Hindlimb muscle (tissue), 1 donor: Measurements from ENCODE around the gene MCC. TPM values are rescaled to one million over a fixed set of nuclear protein-coding genes. Genes with fewer than 3 reads are reported as not detected.

Source experiments
- DNase-seq: peaks from one replicate; pipeline ENCODE4 v3.0.0-alpha.2; 2013
- polyA plus RNA-seq: library from polyadenylated mRNA; unstranded; fragments of 120-200 nt; gene quantifications from one replicate; pipeline ENCODE4 v1.2.1, GENCODE V29; 2013; ENCODE audit not compliant: insufficient read length

MCC gene
- polyA plus RNA-seq, 1 donor = 17.8 TPM

DNA sequence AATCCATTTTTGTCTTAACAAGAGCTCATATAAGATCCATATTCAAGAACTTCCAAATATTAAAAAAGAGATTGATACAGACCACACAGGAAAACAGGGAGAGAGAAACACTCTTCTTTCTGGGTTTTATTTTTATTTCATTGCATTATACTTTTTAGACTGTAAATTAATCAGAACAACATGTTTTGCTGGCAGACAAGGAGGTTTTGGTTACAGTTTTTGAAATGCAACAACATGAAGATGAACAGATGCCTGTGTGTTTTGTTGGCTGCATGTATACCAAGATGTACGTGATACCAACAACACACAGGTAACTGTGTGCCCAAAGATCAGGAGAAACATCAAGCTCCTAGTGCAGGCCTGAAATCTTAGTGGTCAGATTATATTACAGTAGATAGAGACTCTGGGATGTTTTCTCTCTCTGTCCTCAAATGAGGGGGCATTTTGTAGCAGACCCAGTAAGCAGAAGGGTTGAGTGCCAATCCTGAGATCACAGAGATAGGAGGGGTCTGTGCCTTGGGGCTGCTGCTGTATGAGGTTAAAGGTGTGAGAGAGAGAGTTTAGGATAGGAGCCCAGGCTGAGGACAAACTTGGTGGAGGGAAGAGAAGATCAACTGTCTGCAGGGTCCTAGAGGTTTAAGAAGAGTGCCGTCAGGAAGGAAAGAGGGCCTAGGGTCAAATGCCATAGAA lies 359.5 kb downstream of the MCC start:
- DNase-seq = no peak

DNA sequence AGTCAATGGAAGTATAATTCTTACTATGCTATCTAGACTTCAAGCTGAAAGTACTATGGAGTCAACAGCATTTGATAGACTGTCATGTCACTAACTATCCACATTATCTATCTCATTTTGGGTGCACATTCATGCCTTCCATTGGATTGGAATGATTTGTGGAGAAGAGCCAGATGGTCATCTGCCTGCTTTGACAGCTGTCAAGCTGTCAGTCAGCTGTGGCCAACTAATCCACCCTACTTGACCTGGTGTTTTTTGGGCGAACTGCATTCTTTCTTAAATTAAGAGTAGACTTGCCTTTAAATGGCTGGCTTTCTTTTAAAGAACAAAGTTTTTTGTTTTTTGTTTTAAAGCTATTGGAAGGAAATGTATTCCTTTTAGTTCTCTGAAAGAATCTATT lies 360.2 kb downstream of the MCC start:
- DNase-seq = no peak

DNA sequence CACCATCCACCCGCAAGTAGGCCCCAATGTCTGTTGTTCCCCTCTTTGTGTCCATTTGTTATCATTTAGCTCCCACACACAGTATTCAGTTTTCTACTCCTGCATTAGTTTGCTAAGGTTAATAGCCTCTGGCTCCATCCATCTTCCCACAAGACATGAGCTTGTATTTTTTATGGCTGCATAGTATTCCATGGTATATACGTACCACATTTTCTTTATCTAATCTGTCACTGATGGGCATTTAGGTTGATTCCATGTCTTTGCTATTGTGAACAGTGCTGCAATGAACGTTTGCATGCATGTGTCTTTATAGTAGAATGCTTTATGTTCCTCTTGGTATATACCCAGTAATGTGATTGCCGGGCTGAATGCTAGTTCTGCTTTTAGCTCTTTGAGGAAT lies 361.2 kb downstream of the MCC start:
- DNase-seq = no peak

- DNase-seq = no peak
Observed at GRCh38 chr5:113125371-113125770, 362.9 kb downstream of the MCC start.

GRCh38 chr5:113124914-113125313 lies 363.3 kb downstream of the MCC start:
- no peak for DNase-seq

DNA sequence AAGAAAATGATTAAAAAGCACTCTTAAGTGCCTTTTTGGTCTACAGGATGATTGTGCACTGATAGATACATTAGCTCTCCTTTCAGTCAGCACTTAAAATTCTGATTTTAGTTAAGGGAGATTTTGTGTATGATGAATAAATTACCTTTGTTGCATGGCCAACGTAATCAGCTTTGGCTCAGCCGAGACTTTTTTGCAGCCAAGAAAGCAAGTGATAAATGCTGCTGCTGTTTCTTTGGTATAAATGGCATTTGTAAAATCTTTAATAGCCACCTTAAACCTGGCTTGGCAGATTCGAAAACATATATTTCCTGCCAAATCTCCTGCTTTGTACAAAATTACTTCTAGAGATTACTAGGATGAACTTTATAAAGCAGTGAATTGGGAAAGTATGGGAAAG lies 364.0 kb downstream of the MCC start:
- DNase-seq = no peak

DNA sequence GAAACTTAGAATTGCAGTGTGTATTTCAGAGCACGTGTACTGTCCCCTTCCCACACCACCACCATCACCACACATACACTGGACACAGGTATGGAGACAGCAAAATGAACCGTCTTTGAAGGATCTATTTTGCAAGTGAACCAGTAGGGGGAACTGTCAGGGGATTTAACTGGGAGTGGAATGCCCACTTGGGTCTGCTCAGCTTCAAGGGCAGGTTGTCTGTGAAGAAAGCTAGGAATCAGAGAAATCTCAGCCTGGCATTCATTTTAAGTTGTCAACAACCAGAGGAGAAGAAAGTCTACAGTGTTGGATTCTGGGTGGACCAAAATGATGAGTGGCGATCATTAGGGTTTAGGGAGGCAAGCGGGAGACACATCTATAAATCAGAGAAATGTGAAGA lies 364.6 kb downstream of the MCC start:
- DNase-seq = no peak

GRCh38 chr5:113122053-113122452 lies 366.2 kb downstream of the MCC start:
- peak; percentile 51 for DNase-seq

- peak; percentile 83 for DNase-seq
Observed at GRCh38 chr5:113119246-113119924, 368.9 kb downstream of the MCC start.

- DNase-seq = no peak
Observed at GRCh38 chr5:113118765-113119164, 369.5 kb downstream of the MCC start.

DNA sequence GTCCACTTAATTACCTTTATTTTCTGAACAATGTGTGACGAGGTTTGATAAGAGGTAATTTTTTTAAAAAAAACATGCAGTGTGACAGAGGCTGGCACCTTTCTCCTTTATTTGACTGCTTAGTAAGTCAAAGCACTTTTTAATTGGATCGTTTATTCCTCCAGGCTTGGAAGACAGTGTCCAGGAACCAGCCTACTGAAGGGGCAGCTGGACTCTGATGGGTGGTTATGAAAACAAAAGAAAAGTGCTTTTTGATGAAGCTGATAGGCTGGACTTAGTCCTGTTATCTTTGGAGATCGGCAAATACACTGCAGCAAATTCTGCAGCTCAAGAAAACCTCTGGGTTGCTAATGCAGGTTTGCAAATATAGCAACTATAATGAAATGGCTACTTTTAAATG lies 370.0 kb downstream of the MCC start:
- DNase-seq = no peak

GRCh38 chr5:113117543-113118115 lies 370.6 kb downstream of the MCC start:
- DNase-seq = no peak

- no peak for DNase-seq
Observed at GRCh38 chr5:113115956-113116355, 372.3 kb downstream of the MCC start.

GRCh38 chr5:113115061-113115460 lies 373.2 kb downstream of the MCC start:
- no peak for DNase-seq

- no peak for DNase-seq
Observed at GRCh38 chr5:113114559-113114958, 373.7 kb downstream of the MCC start.

- DNase-seq = peak; percentile 55
Observed at GRCh38 chr5:113112435-113112834, 375.8 kb downstream of the MCC start.

DNA sequence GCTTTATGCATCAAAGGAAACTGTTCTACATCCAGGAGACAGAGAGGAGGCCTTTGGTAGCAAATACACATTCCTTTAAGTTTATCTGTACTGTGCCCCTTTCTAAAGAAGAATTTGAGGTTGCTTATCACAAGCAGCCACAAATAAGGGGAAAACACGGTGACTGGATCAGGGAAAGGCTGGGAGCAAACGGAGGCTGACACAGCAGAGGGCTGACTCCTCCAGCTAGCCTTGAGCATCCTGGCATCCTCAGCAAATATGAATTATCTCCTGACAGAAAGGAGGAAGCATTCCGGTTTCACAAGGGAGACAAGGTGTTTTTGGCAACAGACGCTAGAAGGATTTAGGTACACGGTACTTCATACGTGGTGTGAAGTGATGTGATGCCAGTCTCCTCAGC lies 378.1 kb downstream of the MCC start:
- DNase-seq = no peak

DNA sequence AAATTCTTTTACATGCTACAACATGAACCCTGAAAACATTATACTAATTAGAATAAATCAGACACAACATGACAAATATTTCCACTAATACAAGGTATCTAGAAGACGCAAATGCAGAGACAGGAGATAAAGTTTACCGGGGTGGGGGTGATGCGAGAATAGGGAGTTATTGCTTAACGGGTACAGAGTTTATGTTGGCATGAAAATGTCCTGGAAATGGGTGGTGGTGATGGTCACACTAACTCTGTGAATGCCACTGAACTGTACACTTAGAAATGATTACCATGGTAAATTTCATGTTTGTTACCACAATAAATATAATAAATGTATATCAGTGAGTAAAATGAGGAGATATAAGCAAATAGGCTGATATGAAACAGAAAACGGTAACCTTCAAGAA lies 378.9 kb downstream of the MCC start:
- DNase-seq = no peak

DNA sequence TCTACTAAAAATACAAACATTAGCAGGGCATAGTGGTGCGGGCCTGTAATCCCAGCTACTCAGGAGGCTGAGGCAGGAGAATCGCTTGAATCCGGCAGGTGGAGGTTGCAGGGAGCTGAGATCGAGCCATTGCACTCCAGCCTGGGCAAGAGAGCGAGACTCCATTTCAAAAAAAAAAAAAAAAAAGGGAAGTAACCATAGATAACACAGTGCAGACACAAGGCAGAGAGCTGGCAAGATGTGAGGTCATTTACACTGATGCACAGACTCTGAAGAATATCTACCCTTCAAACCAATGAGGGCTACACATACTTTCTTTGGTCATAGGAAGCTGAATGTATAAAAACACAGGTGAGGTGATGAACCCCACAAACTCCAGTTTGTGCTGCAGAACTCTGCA lies 379.8 kb downstream of the MCC start:
- DNase-seq = no peak

GRCh38 chr5:113106821-113107220 lies 381.4 kb downstream of the MCC start:
- DNase-seq = no peak

GRCh38 chr5:113105693-113106280 lies 382.5 kb downstream of the MCC start:
- DNase-seq = no peak

DNA sequence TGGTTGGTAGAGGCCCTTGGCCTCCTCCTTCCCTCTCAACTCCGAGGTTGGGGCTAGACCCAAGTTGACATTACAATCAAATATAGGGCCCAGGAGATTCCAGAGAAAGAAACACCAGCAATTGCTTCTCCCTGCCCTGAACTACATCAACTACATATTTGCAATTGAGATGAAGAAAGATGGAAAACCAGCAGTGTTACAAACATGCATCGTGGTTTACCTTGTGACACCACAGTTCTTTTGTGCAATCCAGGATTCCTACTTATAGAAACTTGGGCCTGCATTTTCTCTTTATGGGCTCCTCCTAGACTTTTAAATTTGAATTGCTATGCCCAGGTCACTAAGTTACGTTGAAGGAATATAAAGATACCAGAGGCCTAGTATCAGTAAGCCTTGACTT lies 384.9 kb downstream of the MCC start:
- no peak for DNase-seq

- DNase-seq = no peak
Observed at GRCh38 chr5:113102121-113102531, 386.1 kb downstream of the MCC start.

DNA sequence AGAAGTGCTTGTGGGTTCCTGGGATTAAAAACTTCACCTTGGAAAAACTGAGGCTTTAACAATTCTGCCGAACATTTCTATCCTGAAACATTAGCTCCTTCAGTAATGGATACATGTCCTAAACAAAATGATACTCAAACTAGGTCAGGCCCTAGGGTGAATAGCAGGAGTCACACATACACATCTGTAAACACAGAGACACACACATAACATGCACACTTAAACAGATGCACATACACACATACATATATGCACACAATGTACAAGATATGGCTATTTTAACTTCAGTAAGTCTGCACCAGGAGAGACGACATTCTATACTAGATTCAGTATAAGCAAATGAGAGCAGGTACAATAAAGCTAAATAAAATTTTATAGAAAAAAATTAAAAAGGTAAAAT lies 387.3 kb downstream of the MCC start:
- no peak for DNase-seq
